Mesothelial cell of epicardium (in vitro differentiated cells): Measurements from ENCODE around the gene LINC00305. TPM values are rescaled to one million over a fixed set of nuclear protein-coding genes. Genes with fewer than 3 reads are reported as not detected.

Experiments used
- DNase-seq, 2 experiments: peaks; one replicate each; pipeline ENCODE4 v3.0.0; 2021; ENCODE audit warnings: low spot score in 2 of 2; ENCODE audit not compliant: unreplicated experiment in 2 of 2
- H3K27ac Mint-ChIP-seq: 2 replicates; pipeline ENCODE4 v1.8.0; 2021; ENCODE audit warnings: mixed read lengths
- H3K27me3 Mint-ChIP-seq: 2 replicates; pipeline ENCODE4 v1.8.0; 2021; ENCODE audit warnings: low read depth, mixed read lengths
- H3K36me3 Mint-ChIP-seq: 2 replicates; pipeline ENCODE4 v1.8.0; 2021; ENCODE audit warnings: mixed read lengths
- H3K4me1 Mint-ChIP-seq: 2 replicates; pipeline ENCODE4 v1.8.0; 2021; ENCODE audit warnings: mixed read lengths
- H3K4me3 Mint-ChIP-seq: 2 replicates; pipeline ENCODE4 v1.8.0; 2021; ENCODE audit warnings: mild to moderate bottlenecking, moderate library complexity, mixed read lengths
- H3K9me3 Mint-ChIP-seq: 2 replicates; pipeline ENCODE4 v1.8.0; 2021; ENCODE audit warnings: mixed read lengths
- total RNA-seq: library from RNA; stranded (reverse); gene quantifications from 3 replicates; pipeline ENCODE4 v1.2.1, GENCODE V29; 2021
- TF ChIP-seq, protein P1 (sequence below): fragments of 200-600 bp; sonication (generic); IDR thresholded peaks from one replicate; pipeline ENCODE4 v1.5.0; 2021; ENCODE audit warnings: antibody characterized with exemption; ENCODE audit not compliant: unreplicated experiment

Gene LINC00305
- total RNA-seq, 1 donor from 2014 or later, result not detected

DNA sequence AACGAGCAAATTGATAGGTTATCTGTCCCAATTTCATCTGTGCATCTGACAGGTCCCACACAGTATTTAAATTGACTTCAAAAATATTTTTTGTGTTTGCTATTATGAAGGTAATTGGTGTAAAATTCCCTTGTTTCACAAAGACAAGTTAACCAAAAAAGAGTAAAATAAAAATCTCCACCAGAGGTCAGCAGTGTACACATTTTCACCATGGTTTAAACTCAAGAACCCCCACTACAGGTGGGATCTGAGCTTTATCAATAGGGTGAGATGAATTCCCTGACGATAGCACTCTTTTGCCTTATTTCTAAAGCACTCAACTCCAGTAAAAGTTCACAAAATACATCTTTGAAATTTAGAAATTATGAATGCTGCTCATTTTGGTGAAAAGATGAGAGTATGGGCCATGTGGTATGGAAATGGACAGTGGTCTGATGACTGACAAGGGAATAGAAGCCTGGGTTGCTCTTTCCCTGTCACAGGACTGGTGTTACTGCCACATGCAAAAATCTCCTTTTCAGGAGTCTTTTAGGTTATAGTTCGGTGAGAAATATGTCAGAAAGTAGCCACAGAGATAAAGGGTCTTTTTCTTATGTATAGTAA, 111.0 kb downstream of the LINC00305 start:
- peaks cover 5% of the 10 kb centered on the region for H3K36me3 Mint-ChIP-seq
- no peaks in the 10 kb centered on the region for H3K27me3 Mint-ChIP-seq
- H3K4me3 Mint-ChIP-seq, result no peak overlapping the region
- TF ChIP-seq, protein P1, sequence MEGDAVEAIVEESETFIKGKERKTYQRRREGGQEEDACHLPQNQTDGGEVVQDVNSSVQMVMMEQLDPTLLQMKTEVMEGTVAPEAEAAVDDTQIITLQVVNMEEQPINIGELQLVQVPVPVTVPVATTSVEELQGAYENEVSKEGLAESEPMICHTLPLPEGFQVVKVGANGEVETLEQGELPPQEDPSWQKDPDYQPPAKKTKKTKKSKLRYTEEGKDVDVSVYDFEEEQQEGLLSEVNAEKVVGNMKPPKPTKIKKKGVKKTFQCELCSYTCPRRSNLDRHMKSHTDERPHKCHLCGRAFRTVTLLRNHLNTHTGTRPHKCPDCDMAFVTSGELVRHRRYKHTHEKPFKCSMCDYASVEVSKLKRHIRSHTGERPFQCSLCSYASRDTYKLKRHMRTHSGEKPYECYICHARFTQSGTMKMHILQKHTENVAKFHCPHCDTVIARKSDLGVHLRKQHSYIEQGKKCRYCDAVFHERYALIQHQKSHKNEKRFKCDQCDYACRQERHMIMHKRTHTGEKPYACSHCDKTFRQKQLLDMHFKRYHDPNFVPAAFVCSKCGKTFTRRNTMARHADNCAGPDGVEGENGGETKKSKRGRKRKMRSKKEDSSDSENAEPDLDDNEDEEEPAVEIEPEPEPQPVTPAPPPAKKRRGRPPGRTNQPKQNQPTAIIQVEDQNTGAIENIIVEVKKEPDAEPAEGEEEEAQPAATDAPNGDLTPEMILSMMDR, result peak; percentile 85
- no peaks in the 10 kb centered on the region for H3K4me1 Mint-ChIP-seq
- no peak overlapping the region for H3K27ac Mint-ChIP-seq
- peaks cover 6% of the 10 kb centered on the region for H3K9me3 Mint-ChIP-seq
- DNase-seq, result no peak

DNA sequence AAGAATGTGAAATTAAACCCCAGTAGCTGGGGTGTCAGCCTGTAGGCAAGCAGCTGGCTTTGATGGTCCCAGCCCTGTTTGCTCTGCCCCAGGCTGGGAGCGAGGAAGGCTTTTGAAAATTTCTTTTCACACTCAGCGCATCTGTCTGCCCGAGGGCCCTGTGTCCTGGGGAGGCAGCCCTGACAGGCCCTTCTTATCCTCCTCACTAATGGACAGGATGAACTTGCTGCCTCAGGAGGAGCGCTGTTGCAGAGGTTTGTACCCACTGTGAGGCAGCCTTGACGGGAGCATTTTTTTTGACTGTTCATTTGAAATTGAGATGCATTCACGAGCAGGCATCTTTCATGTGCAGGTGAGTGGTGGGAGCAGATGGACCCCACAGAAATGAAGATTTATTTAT, 116.6 kb downstream of the LINC00305 start:
- TF ChIP-seq, protein P1, result no peak
- Mint-ChIP-seq H3K36me3 (no peaks in the 10 kb centered on the region), H3K4me1 (peaks cover 5% of the 10 kb centered on the region), H3K9me3 (no peaks in the 10 kb centered on the region), H3K27ac (no peak overlapping the region), H3K27me3 (no peaks in the 10 kb centered on the region), H3K4me3 (no peak overlapping the region)
- DNase-seq, result no peak

DNA sequence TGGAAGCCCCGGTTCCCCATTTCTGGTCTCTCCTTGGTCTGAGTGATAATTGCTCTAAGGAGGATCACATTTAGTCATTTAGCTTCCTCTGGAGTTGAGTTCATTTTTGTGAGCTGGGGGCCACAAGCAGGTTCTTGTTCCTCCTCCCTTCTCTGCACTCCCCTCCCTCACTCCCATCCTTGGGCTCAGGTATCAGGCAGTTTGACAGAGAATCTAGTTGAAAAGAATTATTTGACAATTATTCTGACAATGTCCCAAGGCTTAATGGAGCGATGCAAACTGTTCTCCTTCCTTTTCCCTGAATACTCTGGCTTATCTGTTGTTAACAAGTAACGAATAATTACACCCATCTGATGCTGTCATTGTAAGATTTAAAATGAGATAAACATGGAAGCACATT, 117.5 kb downstream of the LINC00305 start:
- no peak overlapping the region for H3K4me3 Mint-ChIP-seq
- no peak for DNase-seq
- H3K4me1 Mint-ChIP-seq, result peaks cover 5% of the 10 kb centered on the region
- no peaks in the 10 kb centered on the region for H3K36me3 Mint-ChIP-seq
- H3K27me3 Mint-ChIP-seq, result no peaks in the 10 kb centered on the region
- no peak overlapping the region for H3K27ac Mint-ChIP-seq
- H3K9me3 Mint-ChIP-seq, result peaks cover 3% of the 10 kb centered on the region
- TF ChIP-seq, protein P1, result no peak

Other genes with a start within 250 kb of the LINC00305 start
- gene SERPINB10, start 241.1 kb downstream of the LINC00305 start, total RNA-seq, result not detected in 3 replicates
- 2.7 to 7.2 TPM (median 3.5 TPM) in 3 replicates for gene HMSD, start 199.8 kb downstream of the LINC00305 start, total RNA-seq
- gene SERPINB8, start 179.0 kb downstream of the LINC00305 start, total RNA-seq, result 5.3 to 6.4 TPM (median 5.6 TPM) in 3 replicates